Panc1 (cell line): ENCODE results near the gene USP12.

Source experiments
- TF ChIP-seq, protein P1 (sequence below): fragments of 450-650 bp; IDR thresholded peaks from 2 replicates; pipeline ENCODE4 v1.5.1; 2017; ENCODE audit warnings: mild to moderate bottlenecking
- TF ChIP-seq, protein P2 (sequence below), 2 experiments: IDR thresholded peaks; 2 replicates each; pipeline ENCODE4 v1.6.1; 2011 to 2012; ENCODE audit warnings: low read depth in 2 of 2, control low read depth in 1 of 2, low read length in 1 of 2, mild to moderate bottlenecking in 1 of 2, moderate library complexity in 1 of 2; ENCODE audit not compliant: insufficient read depth in 1 of 2

DNA sequence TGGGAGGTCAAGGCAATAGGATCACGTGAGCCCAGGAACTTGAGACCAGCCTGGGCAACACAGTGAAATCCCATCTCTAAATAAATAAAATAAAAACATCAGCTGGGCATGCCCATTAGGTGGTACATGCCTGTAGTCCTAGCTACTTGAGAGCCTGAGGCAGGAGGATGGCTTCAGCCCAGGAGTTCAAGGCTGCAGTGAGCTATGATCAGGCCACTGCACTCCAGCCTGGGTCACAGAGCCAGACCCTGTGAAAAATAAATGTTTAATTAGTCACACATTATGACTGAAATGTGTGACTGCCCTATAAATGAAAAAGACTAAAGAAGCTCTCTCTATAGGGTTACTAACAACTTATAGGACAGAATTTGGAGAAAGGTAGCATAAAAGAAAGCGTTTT lies 37.7 kb downstream of the USP12 start:
- TF ChIP-seq, protein P1, sequence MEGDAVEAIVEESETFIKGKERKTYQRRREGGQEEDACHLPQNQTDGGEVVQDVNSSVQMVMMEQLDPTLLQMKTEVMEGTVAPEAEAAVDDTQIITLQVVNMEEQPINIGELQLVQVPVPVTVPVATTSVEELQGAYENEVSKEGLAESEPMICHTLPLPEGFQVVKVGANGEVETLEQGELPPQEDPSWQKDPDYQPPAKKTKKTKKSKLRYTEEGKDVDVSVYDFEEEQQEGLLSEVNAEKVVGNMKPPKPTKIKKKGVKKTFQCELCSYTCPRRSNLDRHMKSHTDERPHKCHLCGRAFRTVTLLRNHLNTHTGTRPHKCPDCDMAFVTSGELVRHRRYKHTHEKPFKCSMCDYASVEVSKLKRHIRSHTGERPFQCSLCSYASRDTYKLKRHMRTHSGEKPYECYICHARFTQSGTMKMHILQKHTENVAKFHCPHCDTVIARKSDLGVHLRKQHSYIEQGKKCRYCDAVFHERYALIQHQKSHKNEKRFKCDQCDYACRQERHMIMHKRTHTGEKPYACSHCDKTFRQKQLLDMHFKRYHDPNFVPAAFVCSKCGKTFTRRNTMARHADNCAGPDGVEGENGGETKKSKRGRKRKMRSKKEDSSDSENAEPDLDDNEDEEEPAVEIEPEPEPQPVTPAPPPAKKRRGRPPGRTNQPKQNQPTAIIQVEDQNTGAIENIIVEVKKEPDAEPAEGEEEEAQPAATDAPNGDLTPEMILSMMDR, result no peak
- TF ChIP-seq, protein P2, sequence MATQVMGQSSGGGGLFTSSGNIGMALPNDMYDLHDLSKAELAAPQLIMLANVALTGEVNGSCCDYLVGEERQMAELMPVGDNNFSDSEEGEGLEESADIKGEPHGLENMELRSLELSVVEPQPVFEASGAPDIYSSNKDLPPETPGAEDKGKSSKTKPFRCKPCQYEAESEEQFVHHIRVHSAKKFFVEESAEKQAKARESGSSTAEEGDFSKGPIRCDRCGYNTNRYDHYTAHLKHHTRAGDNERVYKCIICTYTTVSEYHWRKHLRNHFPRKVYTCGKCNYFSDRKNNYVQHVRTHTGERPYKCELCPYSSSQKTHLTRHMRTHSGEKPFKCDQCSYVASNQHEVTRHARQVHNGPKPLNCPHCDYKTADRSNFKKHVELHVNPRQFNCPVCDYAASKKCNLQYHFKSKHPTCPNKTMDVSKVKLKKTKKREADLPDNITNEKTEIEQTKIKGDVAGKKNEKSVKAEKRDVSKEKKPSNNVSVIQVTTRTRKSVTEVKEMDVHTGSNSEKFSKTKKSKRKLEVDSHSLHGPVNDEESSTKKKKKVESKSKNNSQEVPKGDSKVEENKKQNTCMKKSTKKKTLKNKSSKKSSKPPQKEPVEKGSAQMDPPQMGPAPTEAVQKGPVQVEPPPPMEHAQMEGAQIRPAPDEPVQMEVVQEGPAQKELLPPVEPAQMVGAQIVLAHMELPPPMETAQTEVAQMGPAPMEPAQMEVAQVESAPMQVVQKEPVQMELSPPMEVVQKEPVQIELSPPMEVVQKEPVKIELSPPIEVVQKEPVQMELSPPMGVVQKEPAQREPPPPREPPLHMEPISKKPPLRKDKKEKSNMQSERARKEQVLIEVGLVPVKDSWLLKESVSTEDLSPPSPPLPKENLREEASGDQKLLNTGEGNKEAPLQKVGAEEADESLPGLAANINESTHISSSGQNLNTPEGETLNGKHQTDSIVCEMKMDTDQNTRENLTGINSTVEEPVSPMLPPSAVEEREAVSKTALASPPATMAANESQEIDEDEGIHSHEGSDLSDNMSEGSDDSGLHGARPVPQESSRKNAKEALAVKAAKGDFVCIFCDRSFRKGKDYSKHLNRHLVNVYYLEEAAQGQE (IDR thresholded peaks at IDR 0.05; ENCODE audit: insufficient read depth in 1 of 2, low read depth in 2 of 2, low read length in 1 of 2), result no peak
